Posterior vena cava (tissue), 2 donors: ENCODE measurements around the gene FSD2. TPM values are rescaled to one million over a fixed set of nuclear protein-coding genes. Genes with fewer than 3 reads are reported as not detected.
"Not testable (repeated sequence)": the region's sequence is repeated elsewhere in the genome, so short reads cannot be mapped to it uniquely, and the experiment has no call there.

Experiments
- DNase-seq: peaks from one replicate; pipeline ENCODE4 v3.0.0-alpha.2; 2020; ENCODE audit warnings: low spot score
- intact Hi-C, 2 donors: fragments of 100-400 bp; cut with DNase I; formaldehyde crosslinking; loops; one replicate each; pipeline versions ENCODE4 v1.14.1 to v1.14.2; 2022 to 2023
- total RNA-seq, 2 donors: library from RNA; stranded (reverse); fragmentation: NEBNext Ultra II Directional; extraction: Animal tissue kit (Norgen Biotek cat#: 25700); gene quantifications; one replicate each; pipeline ENCODE4 v1.2.1, GENCODE V29; 2021
- donor health status: DM: yes; HTN: yes; CAD: no.
- donor health status: DM: yes; HTN: yes; CAD: no.

The FSD2 gene
- total RNA-seq, 2 donors from 2014 or later = not detected

DNA sequence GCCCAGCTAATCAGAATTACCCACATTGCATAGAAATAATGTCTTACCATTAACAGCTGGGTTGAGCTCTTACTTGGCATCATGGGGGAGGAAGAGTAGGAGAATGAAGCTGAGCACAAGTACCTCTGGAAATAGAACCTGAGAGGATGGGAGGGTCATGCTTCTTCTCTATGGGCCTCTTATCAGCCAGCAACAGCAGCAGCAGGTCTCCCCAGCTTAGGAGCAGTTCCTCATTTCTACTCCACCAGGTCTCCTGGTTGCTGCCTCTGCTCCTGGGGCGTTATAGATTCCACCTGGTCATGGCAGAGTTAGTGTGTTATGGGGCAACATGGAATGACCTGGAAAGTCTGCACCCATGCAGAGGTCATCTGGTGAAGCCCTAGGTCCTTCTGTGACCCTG, 3.4 kb downstream of the FSD2 start:
- intact Hi-C loops = no loop called here
- DNase-seq = no peak

DNA sequence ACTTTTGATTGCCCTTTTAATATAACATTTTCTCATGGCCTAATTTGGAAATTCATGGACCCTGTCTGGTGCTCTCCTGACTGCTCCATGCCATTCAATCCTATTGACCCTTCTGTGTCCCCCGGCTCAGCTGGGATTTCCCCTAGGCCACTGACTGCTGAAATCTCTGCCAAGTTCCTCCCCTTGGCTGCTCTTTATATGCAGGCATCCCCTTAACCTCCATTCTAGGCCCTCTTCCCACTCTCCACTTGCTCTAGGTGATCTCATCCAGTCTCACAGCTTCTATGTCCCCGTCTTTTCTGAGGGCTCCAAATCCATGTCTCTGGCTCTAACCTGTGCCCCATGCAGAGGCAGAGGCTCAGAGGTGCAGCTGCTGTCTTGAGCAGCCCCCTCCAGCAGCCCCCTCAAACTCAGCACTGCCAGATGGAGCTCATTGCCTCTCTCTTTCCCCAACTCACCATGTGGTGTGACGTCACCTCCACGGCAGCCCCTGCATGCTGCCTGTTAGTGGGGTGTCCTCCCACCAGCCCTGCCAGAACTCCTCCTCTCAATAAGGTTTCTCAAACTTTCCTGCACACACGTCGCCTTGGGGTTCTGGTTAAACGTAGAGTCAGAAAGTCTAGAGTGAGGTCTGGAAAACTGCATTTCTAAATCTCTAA, 6.6 kb downstream of the FSD2 start:
- intact Hi-C loops = no loop called here

DNA sequence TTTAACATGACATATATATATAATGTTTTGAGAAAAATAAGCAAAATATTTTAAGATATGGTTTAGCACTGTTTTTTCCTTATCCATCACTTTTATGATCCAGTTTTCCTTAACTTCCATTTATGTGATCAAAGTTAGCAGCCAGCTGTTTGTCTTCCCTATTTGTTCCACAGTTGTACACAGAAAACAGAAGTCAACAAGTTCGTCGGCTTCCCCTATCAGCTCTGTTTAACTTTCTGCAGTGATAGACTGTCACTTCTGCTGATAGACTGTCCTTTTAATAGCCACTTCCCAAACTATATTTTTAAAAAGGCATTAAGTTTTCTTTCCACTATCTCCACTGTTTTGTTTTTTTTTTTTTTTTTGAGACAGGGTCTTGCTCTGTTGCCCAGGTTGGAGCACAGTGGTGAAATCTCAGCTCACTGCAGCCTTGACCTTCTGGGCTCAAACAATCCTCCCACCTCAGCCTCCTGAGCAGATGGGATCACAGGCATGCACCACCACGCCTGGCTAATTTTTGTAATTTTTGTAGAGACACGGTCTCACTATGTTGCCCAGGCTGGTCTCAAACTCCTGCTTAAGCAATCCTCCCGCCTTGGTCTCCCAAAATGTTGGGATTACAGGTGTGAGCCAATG, 7.2 kb downstream of the FSD2 start:
- no peak for DNase-seq
- intact Hi-C loops = no loop called here

More for the DNA sequence above, 6.6 kb downstream of the FSD2 start:
- no peak for DNase-seq

DNA sequence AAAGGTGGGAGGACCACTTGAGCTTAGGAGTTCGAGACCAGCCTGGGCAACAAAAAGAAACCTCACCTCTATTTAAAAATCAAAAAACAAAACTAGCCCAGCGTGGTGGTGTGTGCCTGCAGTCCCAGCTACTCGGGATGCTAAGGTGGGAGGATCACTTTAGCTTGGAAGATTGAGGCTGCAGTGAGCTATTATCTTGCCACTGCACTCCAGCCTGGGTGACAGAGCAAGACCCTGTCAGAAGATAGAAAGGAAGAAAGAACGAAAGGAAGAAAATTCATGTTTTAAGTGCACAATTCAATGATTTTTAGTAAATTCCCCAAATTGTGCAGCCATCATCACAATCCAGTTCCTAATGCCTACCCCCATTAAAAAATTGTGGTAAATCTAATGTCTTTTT, 7.8 kb downstream of the FSD2 start:
- intact Hi-C loops = no loop called here
- DNase-seq = no peak

DNA sequence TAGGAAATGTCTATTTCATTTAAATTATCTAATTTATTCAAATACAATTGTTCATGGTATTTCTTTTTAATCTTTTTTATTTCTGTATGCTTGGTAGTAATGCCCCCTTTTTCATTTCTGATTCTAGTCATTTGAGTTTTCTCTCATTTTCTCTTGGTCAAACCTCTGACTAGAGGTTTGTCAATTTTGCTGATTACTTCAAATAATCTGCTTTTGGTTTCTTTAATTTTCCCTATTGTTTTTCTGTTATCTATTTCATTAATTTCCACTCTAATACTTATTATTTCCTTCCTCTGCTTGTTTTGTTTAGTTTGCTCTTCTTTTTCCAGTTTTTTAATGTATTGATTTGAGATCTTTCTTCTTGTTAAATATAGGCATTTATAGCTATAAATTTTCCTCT, 12.1 kb downstream of the FSD2 start:
- DNase-seq = no peak
- intact Hi-C loops = no loop called here

DNA sequence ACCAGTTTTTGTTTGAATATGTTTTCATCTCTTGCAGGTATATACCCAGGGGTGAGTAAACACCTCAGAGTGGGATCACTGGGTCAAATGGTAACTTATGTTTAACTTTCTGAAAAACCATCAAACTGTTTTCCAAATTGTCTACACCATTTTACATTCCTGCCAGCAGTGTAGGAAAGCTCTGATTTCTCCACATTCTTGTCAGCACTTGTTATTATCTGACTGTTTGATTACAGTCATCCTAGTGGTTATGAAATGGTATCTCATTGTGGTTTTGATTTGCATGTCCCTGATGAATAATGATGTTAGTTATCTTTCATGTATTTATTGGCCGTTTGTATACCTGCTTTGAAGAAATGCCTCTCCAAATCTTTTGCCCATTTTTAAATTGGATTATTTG, 13.8 kb downstream of the FSD2 start:
- intact Hi-C loops = no loop called here
- no peak for DNase-seq

DNA sequence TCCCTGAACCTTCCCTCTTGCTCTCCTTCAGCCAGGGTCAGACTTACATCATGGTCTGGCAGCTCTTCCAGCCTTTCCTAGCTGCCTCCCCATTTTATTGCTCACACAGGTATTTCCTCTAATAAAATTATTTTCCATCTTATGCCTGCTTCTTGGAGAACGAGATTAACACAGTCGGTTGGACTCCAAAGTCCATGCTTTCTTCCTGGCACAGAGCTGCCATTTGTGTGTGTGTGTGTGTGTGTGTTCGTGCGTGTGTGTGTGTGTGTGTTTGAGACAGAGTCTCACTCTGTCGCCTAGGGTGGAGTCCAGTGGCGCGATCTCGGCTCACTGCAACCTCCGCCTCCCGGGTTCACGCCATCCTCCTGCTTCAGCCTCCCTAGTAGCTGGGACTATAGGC, 15.5 kb downstream of the FSD2 start:
- intact Hi-C loops = no loop called here
- no peak for DNase-seq

DNA sequence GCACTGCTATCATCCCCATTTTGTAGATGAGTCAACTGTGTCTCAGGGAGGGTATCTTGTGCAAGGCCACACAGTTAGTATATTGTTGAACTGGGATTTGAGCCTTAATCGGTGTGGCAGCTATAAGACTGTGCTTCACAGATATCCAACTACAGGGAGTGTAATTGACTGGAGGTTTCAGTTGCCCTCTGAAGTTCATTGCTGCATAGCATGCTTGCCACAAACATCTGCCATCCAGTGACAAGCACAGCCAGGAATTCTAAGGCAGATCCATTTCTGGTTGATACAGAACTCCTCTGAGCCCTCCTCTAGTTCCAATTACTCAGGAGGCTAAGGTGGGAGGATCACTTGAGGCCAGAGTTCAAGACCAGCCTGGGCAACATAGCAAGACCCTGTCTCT, 16.4 kb downstream of the FSD2 start:
- DNase-seq = no peak
- intact Hi-C loops = no loop called here

DNA sequence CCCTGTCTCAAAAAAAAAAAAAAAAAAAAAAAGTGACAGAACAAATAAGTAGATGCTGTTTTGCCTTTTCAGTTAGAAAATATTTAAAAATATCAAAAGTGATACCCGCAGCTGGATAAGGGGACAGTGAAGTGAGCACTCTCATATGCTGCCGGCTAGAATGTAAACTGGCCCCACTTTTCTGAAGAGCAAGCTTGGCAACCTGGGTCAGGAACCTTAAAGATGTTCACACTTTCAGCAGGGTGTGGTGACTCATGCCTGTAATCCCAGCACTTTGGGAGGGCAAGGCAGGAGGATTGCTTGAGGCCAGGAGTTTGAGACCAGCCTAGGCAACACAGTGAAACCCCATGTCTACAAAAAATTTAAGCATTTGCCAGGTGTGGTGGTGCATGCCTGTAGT, 17.4 kb downstream of the FSD2 start:
- no peak for DNase-seq
- intact Hi-C loops = no loop called here

DNA sequence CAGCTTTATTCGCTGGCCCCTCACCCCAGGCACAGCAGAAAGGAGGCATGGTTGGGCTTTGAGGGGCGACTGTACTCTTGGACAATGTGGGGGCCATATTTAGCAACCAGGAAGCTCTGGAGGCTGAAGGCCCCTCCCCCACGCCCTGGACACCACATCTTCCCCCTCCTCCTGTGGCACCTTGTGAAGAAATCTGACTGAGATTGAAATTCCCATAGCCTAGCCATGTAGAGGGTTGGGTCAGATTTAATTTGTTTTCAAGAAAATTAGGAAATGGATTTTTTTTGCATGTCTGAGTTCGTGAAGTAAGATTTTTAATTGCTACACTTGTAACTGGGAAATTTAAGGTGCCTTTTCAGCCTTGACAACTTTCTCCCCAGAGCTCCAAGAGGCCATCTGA, 24.5 kb downstream of the FSD2 start:
- no peak for DNase-seq
- intact Hi-C loops = no loop called here

DNA sequence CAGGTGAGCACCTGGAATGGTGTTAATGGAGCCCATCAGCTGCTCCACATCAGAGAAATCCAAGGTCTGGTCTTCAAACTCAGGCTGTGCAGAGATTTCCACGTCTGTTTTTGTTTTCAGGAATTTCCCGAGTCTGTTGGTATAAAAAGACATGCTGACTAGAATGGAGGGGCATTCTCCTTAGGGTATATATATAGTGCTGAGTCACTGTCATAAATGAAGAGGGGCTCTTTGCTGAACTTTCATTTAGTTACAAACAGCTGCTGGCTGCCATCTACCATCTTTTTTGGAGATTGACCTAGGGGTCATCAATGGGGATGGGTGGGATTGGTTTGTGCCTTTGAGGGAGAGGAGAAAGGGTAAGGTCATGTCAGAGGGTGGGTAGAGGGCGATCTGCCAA, 27.1 kb downstream of the FSD2 start:
- DNase-seq = no peak
- intact Hi-C loops = no loop called here

DNA sequence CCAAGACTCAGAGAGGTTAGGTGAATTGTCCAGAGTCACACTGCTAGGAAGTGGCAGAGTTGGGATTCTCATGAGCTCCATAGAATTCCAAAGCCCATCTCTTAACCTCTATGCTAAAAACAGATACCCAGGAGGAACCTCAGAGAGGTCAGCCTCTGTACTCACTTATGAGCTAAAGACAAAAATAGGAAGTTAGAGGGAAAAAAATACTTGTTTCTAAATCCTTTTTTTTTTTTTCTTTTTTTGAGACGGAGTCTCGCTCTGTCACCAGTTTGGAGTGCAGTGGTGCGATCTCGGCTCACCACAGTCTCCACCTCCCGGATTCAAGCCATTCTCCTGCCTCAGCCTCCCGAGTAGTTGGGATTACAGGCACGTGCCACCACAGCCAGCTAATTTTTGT, 31.4 kb downstream of the FSD2 start:
- DNase-seq = no peak
- intact Hi-C loops = no loop called here

DNA sequence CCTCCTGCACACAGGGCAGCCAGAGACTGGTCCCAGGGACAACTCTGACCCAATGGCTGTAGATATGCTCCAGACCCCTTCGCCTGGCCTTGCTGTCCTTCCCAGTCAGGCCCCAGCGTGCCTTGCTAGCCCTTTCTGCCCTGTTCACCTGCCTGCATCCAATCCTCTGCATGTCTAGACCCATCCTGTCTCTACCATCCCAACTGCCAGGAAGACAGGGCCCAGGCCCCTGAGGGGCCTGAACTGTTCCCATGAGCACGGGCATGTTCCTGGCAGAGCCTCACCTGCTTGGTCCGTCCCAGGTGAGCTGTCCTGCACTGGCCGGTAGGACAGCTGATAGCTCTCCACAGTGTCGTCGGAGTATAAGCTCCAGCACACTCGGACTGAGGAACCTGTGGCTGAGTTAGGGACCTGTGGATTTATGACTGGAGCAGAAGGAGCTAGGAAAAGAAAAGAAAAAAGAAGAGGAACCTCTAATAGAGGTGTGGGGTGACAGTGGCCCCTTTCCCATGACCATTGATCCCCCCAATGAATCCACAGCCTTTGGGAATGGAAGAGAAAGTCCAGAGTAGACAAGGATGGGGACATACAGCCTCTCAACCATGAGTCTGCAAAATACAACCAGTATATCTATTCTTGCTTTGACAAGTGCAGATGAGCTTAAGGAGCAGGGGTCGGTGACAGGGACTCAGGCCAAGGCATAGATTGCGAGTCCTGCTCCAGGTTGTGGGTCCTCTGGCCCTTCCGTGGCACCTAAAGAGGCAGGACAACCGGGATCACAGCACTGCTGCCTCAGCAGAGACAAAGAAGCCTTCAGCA, 33.9 kb downstream of the FSD2 start:
- intact Hi-C loops = no loop called here
- DNase-seq = no peak

DNA sequence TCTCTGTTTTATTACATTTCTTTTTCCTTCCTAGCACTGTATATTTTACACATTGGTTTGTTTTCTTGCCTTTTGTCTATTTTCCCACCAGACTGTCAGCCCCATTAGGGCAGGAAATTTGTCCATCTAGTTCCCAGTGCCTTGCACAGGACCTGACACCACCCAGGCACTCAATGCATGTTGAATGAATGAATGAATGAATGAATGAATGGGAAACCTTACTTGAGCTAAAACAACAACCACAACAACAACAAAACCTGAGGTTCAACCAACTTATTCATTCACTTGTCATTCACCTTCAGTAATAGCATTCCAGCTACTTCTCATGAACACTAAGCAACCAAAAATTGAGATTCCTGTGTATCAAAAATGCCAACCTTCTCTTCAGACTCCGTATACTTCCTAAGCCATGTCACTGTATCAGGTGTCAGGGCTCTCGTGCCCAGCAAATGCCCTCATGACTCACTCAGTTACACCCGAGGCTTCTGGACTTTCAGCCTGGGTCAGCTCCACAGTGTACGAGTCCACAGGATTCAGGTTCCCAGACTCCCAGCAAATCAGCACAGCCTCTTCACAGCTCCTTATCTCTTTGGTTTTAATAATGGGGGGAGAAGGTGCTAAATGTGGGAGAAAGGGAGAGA, 37.3 kb downstream of the FSD2 start:
- DNase-seq = no peak
- intact Hi-C loops = no loop called here

DNA sequence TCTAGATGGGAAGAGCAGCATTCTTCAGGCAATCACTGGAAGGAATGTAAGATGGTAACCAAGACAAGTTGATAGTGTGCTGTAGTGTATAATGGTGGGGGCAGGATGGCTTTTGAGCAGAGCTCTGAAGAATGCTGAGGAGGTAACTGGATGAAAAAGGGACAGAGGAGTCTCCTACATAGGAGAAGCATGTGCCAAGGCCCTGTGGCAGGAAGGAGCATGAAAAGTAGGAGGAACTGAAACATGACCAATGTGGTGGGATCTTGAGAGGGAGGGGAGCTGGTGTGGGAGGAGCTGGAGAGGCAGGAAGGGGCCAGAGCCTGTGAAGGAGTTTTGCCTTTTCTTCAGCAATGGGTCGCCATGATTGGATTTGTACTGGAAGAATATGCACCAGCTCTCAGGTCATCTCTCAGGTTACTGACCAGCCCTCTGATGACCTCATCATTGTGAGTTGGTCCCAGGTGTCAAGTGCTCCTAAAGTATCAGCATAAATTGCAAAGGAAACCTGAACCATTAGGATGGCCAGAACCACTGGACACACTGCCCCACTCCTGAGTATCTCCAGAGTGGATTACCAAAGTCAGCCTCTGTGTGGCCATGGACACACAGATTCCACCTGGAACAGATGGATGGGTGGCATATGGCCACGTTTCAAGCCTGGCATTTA, 38.6 kb downstream of the FSD2 start:
- intact Hi-C loops = loop anchor here in 1 of 2 donors (1.0 kb wide), 1 partner anchor 22 kb away; no protein-coding TSS in a partner anchor

DNA sequence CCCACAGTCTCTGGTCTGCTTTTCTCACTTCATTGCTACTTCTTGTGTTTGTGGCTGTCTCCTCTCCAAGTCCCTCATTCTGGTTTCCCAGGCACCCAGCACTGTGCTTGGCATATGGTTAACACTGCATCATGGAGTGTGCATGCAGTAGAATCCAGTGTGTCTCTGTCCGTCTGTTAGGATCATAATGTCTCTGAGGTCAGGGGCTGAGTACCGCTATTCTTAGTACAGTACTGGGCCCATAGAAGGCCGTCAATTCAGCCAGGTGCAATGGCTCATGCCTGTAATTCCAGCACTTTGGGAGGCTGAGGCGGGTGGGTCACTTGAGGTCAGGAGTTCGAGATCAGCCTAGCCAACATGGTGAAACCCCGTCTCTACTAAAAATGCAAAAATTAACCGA, 39.7 kb downstream of the FSD2 start:
- intact Hi-C loops = not testable (repeated sequence)

More for the DNA sequence above, 38.6 kb downstream of the FSD2 start:
- no peak for DNase-seq

DNA sequence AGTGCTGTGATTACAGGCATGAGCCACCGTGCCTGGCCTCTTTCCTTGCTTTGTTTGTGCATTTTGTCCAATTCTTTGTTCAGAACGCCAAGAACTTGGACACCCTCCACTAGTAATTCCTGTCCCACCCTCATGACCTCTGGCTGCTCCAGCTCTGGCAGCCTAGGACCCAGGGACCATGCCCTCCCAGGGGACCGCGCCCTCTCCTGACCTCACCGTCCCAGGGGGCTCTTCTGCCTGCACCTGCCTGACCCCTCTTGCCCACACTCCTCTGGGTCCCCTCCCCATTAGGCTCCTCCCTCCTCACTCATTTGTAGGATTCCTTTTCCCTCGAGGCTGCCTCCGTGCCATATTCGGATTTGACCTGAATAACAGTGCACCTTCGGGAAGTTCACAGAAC, 41.1 kb downstream of the FSD2 start:
- no peak for DNase-seq
- intact Hi-C loops = no loop called here

More for the DNA sequence above, 39.7 kb downstream of the FSD2 start:
- not testable (repeated sequence) for DNase-seq

DNA sequence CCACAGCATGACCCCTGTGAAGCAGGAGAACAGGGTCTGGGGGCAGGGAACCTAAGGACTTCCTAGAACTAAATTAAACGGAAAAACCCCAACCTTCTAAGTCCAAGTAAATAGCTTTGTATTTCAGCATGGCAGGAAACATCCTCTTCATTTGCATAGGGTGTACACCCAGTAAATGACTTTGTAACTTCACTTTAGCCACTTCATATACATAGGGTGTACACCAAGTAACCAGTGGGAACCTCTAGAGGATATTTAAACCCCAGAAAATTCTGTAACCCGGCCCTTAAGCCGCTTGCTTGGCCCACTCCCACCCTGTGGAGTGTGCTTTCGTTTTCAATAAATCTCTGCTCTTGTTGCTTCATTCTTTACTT, 41.8 kb downstream of the FSD2 start:
- DNase-seq = no peak
- intact Hi-C loops = no loop called here

DNA sequence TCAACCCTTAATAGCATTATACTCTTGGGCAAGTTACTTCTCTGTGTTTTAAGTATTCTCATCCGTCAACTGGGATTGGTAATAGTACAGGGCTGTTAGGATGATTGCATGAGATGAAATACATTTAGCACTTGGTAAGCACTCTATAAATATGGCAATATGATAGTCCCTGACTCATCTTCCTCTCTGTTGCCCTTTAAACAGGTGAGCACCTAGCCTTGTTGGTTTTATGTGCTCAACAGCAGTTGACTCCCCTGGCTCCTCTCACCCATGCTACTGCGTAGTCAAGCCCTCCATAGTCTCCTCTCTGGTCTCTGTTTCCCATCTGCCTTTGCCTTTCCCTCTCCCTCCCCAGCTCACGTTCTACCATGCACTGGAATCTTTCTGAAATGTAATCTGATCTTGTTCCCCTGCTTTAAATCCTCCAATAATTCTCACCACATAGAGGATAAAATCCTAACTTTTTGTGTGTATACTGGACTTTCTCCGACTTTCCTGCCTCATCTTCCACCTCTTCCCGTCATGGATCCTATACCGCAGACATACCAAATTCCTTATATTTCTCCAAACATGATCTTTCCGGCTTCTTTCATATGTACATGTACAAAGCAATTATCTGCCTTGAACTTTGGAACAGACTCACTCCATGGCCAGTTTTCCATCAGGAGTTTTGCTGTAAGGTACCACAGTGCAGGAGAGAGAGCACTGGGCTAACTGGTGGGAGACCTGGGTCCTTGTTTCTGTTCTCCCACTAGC, 42.3 kb downstream of the FSD2 start:
- intact Hi-C loops = no loop called here
- DNase-seq = no peak
